Measurements from ENCODE around the gene SMYD4.
"Not testable (repeated sequence)": the region's sequence is repeated elsewhere in the genome, so short reads cannot be mapped to it uniquely, and the experiment has no call there.

SMYD4 gene

DNA sequence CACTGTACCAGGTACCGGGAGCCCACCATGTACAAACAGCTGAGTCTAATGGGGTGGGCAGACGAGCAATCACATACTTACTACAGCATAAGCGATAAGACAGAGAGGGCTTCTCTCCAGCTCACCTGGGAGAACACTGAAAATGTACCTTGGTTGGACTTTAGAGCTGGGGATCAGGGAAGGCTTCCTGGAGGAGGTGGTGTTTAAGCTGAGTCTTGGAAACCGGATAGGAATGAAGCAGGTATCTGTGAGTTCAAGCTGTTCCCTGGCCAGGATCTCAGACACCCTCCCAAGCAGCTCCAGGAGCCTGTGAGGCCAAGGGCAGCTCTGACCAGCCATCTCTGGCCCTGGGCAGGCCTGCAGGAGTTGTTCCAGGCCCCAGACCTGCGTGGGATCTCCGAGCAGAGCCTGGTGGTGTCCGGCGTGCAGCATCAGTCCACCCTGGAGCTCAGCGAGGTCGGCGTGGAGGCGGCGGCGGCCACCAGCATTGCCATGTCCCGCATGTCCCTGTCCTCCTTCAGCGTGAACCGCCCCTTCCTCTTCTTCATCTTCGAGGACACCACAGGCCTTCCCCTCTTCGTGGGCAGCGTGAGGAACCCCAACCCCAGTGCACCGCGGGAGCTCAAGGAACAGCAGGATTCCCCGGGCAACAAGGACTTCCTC is 75.8 kb downstream of the SMYD4 start:
- DNase-seq: peak; percentile 37 to 77

- DNase-seq: peak; percentile 56 to 76
Observed at GRCh38 chr17:1752425-1753262, 77.1 kb downstream of the SMYD4 start.

- DNase-seq: peak; percentile 20 to 55
Observed at GRCh38 chr17:1750628-1751027, 79.1 kb downstream of the SMYD4 start.

DNA sequence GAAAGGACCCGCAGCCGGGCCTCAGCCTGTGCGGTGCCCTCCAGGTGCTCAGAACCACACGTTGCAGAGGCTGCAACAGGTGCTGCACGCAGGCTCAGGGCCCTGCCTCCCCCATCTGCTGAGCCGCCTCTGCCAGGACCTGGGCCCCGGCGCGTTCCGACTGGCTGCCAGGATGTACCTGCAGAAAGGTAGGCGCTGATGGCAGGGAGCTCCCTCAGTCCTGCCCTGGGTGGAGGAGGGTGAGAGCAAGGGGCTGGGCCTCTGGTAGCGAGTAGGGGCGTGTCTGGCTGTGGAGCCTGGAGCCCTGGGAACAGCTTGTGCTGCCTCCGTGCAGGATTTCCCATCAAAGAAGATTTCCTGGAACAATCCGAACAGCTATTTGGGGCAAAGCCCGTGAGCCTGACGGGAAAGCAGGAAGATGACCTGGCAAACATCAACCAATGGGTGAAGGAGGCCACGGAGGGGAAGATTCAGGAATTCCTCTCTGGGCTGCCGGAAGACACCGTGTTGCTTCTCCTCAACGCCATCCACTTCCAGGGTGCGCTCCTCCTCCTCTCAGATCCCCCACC is 82.6 kb downstream of the SMYD4 start:
- DNase-seq: no peak

GRCh38 chr17:1745513-1746020 is 84.1 kb downstream of the SMYD4 start:
- no peak for DNase-seq

DNA sequence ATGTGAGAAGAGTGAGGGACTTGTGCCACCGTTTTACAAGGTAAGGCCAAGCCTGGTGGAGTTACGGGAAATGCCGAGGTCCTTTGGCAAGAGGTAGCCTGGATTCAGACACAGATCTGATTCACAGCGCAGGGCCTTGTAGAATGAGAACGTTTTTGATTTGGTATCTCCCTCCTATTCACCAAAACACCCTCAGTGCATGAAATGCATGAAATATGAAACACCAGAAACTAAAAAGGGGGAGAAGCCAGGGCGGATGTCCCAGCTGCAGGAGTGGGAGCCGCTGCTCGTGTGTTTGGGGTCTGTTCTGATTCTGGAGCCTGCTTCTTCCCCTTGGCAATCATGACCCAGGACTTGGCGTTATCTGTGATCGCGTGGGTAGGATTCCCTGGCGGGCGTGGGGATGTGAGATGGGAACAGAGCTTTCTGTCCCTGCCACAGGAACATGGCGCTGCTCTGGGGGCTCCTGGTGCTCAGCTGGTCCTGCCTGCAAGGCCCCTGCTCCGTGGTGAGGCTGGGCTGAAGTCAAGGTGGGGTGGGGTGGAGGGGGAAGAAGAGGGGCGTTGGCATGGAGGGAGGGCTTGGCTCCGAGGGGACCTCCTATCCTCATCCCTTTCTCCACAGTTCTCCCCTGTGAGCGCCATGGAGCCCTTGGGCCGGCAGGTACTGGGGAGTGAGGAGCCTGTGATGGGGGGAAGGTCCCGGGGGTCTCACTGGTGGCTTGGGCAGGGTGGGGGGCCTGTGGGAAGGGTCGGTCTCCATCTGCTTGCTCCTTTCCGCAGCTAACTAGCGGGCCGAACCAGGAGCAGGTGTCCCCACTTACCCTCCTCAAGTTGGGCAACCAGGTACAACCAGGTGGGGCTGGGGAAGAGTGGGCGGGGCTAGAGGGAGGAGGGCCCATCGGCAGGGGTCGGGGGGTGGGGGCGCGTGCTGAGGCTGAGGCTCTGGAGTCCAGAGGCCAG is 84.9 kb downstream of the SMYD4 start:
- no peak for DNase-seq

GRCh38 chr17:1743088-1743439 is 86.6 kb downstream of the SMYD4 start:
- DNase-seq: no peak

GRCh38 chr17:1742371-1743087 is 87.2 kb downstream of the SMYD4 start, which contains the start of gene SERPINF2:
Gene SERPINF2, plus strand, starts transcription at chr17:1742871. Its CDS starts 2,125 bp downstream, at chr17:1744996.
- DNase-seq: no peak

GRCh38 chr17:1741899-1742298 is 87.8 kb downstream of the SMYD4 start:
- DNase-seq: not testable (repeated sequence)

- DNase-seq: peak; percentile 21 to 37
Observed at GRCh38 chr17:1737531-1738291, 92.0 kb downstream of the SMYD4 start.

DNA sequence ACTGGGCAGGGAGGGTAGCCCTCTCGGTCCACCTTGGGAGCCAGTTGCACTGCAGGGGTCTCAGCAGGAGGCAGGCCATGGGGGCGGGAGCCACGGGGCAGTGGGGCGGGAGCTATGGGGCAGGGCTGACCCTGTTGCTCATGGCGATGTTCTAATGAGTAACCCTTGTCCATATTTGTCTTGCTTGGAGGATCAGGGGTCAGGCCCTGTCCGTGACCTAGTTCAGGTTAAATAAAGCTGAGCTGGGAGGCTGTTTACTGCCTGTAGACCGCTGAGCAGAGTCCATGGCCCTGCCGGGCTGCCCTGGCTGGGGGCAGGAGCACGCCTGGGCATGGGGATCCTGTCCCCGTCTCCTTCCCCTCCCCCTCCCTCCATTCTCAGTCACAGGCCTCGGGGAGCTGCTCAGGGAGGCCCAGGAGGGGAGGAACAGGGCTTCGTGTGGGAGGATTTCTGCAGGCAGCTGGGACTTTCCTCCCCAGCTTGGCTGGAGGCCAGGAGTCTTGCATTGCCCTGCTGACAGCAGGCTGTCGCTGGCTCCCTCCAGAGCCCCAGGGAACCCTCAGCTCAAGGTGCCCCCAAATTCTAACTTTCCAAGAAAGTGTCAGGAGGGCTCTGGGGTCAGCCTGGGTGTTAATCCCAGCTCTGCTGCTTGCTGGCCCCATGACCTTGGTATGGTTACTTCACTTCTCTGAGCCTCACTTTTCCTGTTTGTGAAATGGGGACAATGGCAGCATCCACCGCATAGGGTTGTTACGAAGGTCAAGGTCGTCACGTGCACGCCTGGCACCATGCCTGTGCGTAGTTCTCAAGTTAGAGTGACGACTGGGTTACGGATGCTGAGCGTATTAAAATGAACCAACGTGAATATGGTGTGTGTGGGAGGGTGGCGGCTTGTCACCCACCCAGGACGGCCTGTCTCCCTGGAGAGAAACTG is 93.1 kb downstream of the SMYD4 start:
- peak; percentile 98 for DNase-seq

GRCh38 chr17:1735834-1736347 is 93.8 kb downstream of the SMYD4 start:
- no peak for DNase-seq

GRCh38 chr17:1735418-1735817 is 94.3 kb downstream of the SMYD4 start:
- no peak for DNase-seq

DNA sequence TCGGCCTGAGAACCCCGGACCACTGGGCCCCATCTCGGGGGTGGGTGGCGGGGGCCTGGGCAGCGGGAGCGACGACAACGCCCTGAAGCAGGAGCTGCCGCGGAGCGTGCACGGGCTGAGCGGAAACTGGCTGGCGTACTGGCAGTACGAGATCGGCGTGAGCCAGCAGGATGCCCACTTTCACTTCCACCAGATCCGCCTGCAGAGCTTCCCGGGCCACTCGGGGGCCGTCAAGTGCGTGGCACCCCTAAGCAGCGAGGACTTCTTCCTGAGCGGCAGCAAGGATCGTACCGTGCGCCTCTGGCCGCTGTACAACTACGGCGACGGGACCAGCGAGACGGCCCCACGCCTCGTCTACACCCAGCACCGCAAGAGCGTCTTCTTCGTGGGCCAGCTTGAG is 95.9 kb downstream of the SMYD4 start:
- DNase-seq: no peak

DNA sequence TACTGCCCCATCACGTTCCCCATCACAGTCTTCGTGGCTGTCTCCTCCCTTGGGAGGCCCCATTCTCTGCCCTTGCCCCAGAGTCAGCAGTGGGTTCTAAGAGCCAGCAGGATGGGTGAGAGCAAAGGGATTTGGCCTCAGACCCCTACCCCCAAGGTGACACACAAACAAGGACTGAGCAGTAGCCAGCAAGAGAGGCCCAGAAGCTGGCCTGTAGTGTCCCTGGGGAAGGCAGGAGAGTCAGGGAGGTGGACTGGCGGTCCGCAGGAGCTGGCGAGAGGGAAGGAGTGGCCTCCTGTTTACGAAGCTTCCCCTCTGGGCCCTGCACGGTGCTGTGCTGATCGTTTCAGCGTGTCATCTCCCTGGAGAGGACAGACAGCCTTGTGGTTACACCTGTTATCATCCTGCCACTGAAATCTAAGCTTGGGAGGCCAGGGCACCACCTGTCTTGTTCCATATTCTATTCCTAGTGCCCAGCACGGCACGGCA is 96.8 kb downstream of the SMYD4 start:
- no peak for DNase-seq

GRCh38 chr17:1732241-1732832 is 97.4 kb downstream of the SMYD4 start:
- no peak for DNase-seq

- DNase-seq: no peak
Observed at GRCh38 chr17:1731194-1731506, 98.6 kb downstream of the SMYD4 start.

- no peak for DNase-seq
Observed at GRCh38 chr17:1730326-1731193, 99.1 kb downstream of the SMYD4 start.
